GM23338 (cell line): Measurements from ENCODE around the gene ELL2. TPM values are rescaled to one million over a fixed set of nuclear protein-coding genes. Genes with fewer than 3 reads are reported as not detected.

ENCODE experiments used
- ATAC-seq: fragments of 200-7000 bp; cut with Tn5 transposase; 3 replicates; pipeline ENCODE4 v1.9.1; 2020
- DNase-seq: peaks from one replicate; pipeline ENCODE4 v3.0.0-alpha.2; 2015; ENCODE audit warnings: low spot score
- H2AFZ ChIP-seq: fragments of 200-600 bp; sonication (generic); 2 replicates; pipeline ENCODE4 v1.8.0; 2016; ENCODE audit warnings: antibody characterized with exemption, mild to moderate bottlenecking, moderate library complexity
- H3F3A ChIP-seq: fragments of 200-600 bp; sonication (generic); replicated peaks from 2 replicates; pipeline ENCODE4 v1.8.0; 2017; ENCODE audit warnings: antibody characterized with exemption, mixed run types, low read depth
- H3K27ac ChIP-seq: fragments of 200-600 bp; sonication (generic); 2 replicates; pipeline ENCODE4 v1.6.1; 2016; ENCODE audit warnings: low read depth
- H3K27me3 ChIP-seq: fragments of 200-600 bp; sonication (generic); 2 replicates; pipeline ENCODE4 v1.8.0; 2016; ENCODE audit warnings: mild to moderate bottlenecking, mixed run types, moderate library complexity; ENCODE audit not compliant: insufficient read depth
- H3K36me3 ChIP-seq: fragments of 200-600 bp; sonication (generic); 2 replicates; pipeline ENCODE4 v1.8.0; 2016; ENCODE audit warnings: mild to moderate bottlenecking; ENCODE audit not compliant: insufficient read depth
- H3K4me1 ChIP-seq: fragments of 200-600 bp; sonication (generic); 2 replicates; pipeline ENCODE4 v1.8.0; 2016; ENCODE audit warnings: mild to moderate bottlenecking, moderate library complexity; ENCODE audit not compliant: insufficient read depth
- H3K4me2 ChIP-seq: fragments of 200-600 bp; sonication (generic); 2 replicates; pipeline ENCODE4 v1.7.1; 2017; ENCODE audit warnings: mixed run types
- H3K4me3 ChIP-seq: fragments of 200-600 bp; sonication (generic); 2 replicates; pipeline ENCODE4 v1.6.1; 2016; ENCODE audit warnings: mixed run types
- H3K79me2 ChIP-seq: fragments of 200-600 bp; sonication (generic); replicated peaks from 2 replicates; pipeline ENCODE4 v1.8.0; 2017; ENCODE audit warnings: mild to moderate bottlenecking; ENCODE audit not compliant: insufficient read depth
- H3K9me2 ChIP-seq: fragments of 200-600 bp; sonication (generic); 2 replicates; pipeline ENCODE4 v1.8.0; 2017; ENCODE audit not compliant: insufficient read depth
- H4K20me1 ChIP-seq: fragments of 200-600 bp; sonication (generic); replicated peaks from 2 replicates; pipeline ENCODE4 v1.8.0; 2017; ENCODE audit warnings: mild to moderate bottlenecking; ENCODE audit not compliant: insufficient read depth
- H3K27ac Mint-ChIP-seq: 2 replicates; pipeline ENCODE4 v1.8.0; 2020; ENCODE audit warnings: inconsistent platforms, mild to moderate bottlenecking, moderate library complexity, mixed read lengths
- H3K27me3 Mint-ChIP-seq: 3 replicates; pipeline ENCODE4 v1.8.0; 2022; ENCODE audit warnings: low read depth, mild to moderate bottlenecking, moderate library complexity, mixed read lengths, inconsistent platforms; ENCODE audit not compliant: insufficient read depth, poor library complexity
- H3K36me3 Mint-ChIP-seq: 3 replicates; pipeline ENCODE4 v1.8.0; 2021; ENCODE audit warnings: low read depth, mild to moderate bottlenecking, inconsistent platforms, moderate library complexity, mixed read lengths
- H3K4me1 Mint-ChIP-seq: 3 replicates; pipeline ENCODE4 v1.8.0; 2020; ENCODE audit warnings: mild to moderate bottlenecking, inconsistent platforms, mixed read lengths
- H3K4me3 Mint-ChIP-seq: 3 replicates; pipeline ENCODE4 v1.8.0; 2021; ENCODE audit warnings: moderate library complexity, mild to moderate bottlenecking, inconsistent platforms, mixed read lengths
- H3K9me3 Mint-ChIP-seq: 3 replicates; pipeline ENCODE4 v1.8.0; 2020; ENCODE audit warnings: moderate library complexity, mild to moderate bottlenecking, inconsistent platforms, mixed read lengths
- CTCF ChIP-seq, 2 experiments: fragments of 200-600 bp in 1 of 2; sonication (generic) in 1 of 2; conservative IDR thresholded peaks; 2 replicates each; pipeline versions ENCODE4 v1.5.1 to v1.6.1; 2016 to 2017; ENCODE audit warnings: antibody characterized with exemption in 2 of 2, low read depth in 2 of 2, mild to moderate bottlenecking in 2 of 2, moderate library complexity in 1 of 2
- ETS1 ChIP-seq: IDR thresholded peaks from 2 replicates; pipeline ENCODE4 v1.6.1; 2016; ENCODE audit warnings: antibody characterized with exemption
- EZH2 ChIP-seq: fragments of 200-600 bp; sonication (generic); IDR thresholded peaks from one replicate; pipeline ENCODE4 v1.8.0; 2017; ENCODE audit warnings: antibody characterized with exemption, mild to moderate bottlenecking, low read depth; ENCODE audit not compliant: unreplicated experiment
- EZH2phosphoT487 ChIP-seq: fragments of 200-600 bp; sonication (generic); IDR thresholded peaks from one replicate; pipeline ENCODE4 v1.8.1; 2018; ENCODE audit warnings: antibody characterized with exemption; ENCODE audit not compliant: unreplicated experiment
- JUNB ChIP-seq: IDR thresholded peaks from one replicate; pipeline ENCODE4 v1.6.1; 2016; ENCODE audit warnings: antibody characterized with exemption; ENCODE audit not compliant: unreplicated experiment
- NANOG ChIP-seq: IDR thresholded peaks from 2 replicates; pipeline ENCODE4 v1.6.1; 2016; ENCODE audit warnings: antibody characterized with exemption, borderline replicate concordance
- ZNF114 ChIP-seq: fragments of 250-450 bp; sonication (Bioruptor Pico); IDR thresholded peaks from 2 replicates; pipeline ENCODE4 v1.5.0; 2020; ENCODE audit warnings: mild to moderate bottlenecking, moderate library complexity
- polyA plus RNA-seq: library from polyadenylated mRNA; unstranded; fragments of >200 nt; fragmentation: Nextera tagmentation; extraction: Ambion mirVana; gene quantifications from 2 replicates; pipeline ENCODE4 v1.2.1, GENCODE V29; 2016
- total RNA-seq: library from RNA; depleted of rRNA; stranded (reverse); fragments of >200 nt; shearing (Covaris generic); gene quantifications from 2 replicates; pipeline ENCODE4 v1.2.3, GENCODE V29; 2014

The ELL2 gene
- total and polyA plus RNA-seq, 2 experiments from 2014 or later, result 7.4 to 32.6 TPM

- TF ChIP-seq ZNF114, result no peak
- TF ChIP-seq EZH2, result no peak
- TF ChIP-seq ETS1, result no peak
- TF ChIP-seq JUNB, result no peak
- no peak overlapping the region for H3K4me3 ChIP-seq
- no peak overlapping the region for H2AFZ ChIP-seq
- peak; percentile 54 for DNase-seq
- no peaks in the 10 kb centered on the region for H3K27me3 Mint-ChIP-seq
- no peaks in the 10 kb centered on the region for H3K27me3 ChIP-seq
- H3K4me3 Mint-ChIP-seq, result no peak overlapping the region
- no peaks in the 10 kb centered on the region for H3K79me2 ChIP-seq
- H3F3A ChIP-seq, result no peaks in the 10 kb centered on the region
- peak overlapping the region; percentile 22 for H3K4me2 ChIP-seq
- peak; percentile 80 for ATAC-seq
- peaks cover 32% of the 10 kb centered on the region for H3K4me1 Mint-ChIP-seq
- no peaks in the 10 kb centered on the region for H4K20me1 ChIP-seq
- H3K27ac Mint-ChIP-seq, result peak overlapping the region; percentile 27; the same call in 1 of the 2 replicates
- no peaks in the 10 kb centered on the region for H3K9me3 Mint-ChIP-seq
- H3K36me3 ChIP-seq, result no peaks in the 10 kb centered on the region
- peaks cover 7% of the 10 kb centered on the region; the same call in 1 of the 3 replicates for H3K36me3 Mint-ChIP-seq
- H3K4me1 ChIP-seq, result peaks cover 24% of the 10 kb centered on the region
- no peaks in the 10 kb centered on the region for H3K9me2 ChIP-seq
- peak overlapping the region; percentile 56 for H3K27ac ChIP-seq
Observed at GRCh38 chr5:95895251-95895650, 66.4 kb downstream of the ELL2 start.

- no peak overlapping the region for H3K27ac Mint-ChIP-seq
- ATAC-seq, result peak; percentile 82
- no peak overlapping the region for H3K4me2 ChIP-seq
- H3K27me3 ChIP-seq, result no peaks in the 10 kb centered on the region
- 0 out of 3 replicates have a peak, but pooled peaks cover 3% of the 10 kb centered on the region for H3K36me3 Mint-ChIP-seq
- peaks cover 25% of the 10 kb centered on the region for H3K4me1 Mint-ChIP-seq
- no peak overlapping the region for H3K27ac ChIP-seq
- H3K4me3 ChIP-seq, result no peak overlapping the region
- no peak overlapping the region for H2AFZ ChIP-seq
- no peaks in the 10 kb centered on the region for H3K9me3 Mint-ChIP-seq
- H3K27me3 Mint-ChIP-seq, result no peaks in the 10 kb centered on the region
- DNase-seq, result peak; percentile 70
- H3K9me2 ChIP-seq, result no peaks in the 10 kb centered on the region
- H3K36me3 ChIP-seq, result no peaks in the 10 kb centered on the region
- TF ChIP-seq JUNB (no peak), ETS1 (no peak), ZNF114 (no peak), EZH2phosphoT487 (no peak), NANOG (no peak), CTCF (conservative IDR thresholded peaks at IDR 0.05; ENCODE audit: low read depth in 2 of 2) (peak; percentile 69 to 77)
- H3K79me2 ChIP-seq, result no peaks in the 10 kb centered on the region
- H4K20me1 ChIP-seq, result no peaks in the 10 kb centered on the region
- peaks cover 24% of the 10 kb centered on the region for H3K4me1 ChIP-seq
- H3F3A ChIP-seq, result no peaks in the 10 kb centered on the region
- no peak overlapping the region for H3K4me3 Mint-ChIP-seq
Observed at GRCh38 chr5:95892784-95893354, 68.8 kb downstream of the ELL2 start.
